ENCODE data around the gene UBXN6. TPM values are rescaled to one million over a fixed set of nuclear protein-coding genes. Genes with fewer than 3 reads are reported as not detected.

The UBXN6 gene
- polyA plus RNA-seq, 2 of the 4 experiments (the other 2 are of a cell fraction) = 23.0 to 31.6 TPM

DNA sequence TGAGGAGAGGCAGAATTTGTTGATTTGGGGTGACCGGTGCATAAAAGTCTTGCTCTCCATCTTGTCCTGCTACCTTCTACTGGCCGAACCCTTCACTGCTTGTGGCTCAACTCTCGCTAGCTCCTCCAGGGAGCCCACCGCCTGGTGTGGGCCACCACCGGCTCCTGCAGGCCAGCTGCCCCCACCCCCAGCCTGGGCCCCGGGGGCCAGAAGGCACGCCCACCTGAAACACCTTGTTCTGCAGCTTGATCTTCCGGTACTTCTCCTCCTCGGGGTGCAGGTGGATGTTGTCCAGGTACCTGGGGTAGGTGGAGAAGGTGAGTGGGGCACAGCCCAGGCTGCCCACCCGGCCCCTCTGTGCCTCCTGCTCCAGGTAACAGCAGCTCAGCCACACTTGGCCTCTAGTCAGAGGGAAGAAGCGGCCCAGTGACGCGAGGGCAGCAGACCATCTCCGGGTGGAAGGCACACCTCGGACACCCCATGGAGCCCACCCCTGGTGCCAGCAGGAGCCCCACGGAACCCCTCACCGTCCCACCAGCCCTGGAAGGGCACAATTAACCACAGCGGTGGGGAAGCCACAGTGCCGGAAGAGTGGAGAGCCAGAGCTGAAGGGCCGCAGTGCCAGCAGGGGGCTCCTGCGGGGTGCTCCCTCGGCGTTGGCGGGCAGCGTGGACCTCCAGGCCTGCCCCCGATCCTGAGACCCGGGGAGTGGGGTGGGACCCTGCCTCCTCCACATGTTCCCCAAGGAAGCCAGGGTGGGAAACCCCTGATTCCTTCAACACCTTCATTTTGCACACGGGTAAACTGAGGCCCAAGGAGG, 10.1 kb downstream of the UBXN6 start:
- Histone ChIP-seq H3K4me3 (no peak overlapping the region), H3K4me1 (no peaks in the 10 kb centered on the region), H3K4me2 (no peak overlapping the region), H3K9me3 (no peaks in the 10 kb centered on the region), H3K27ac (no peak overlapping the region)
- DNase-seq (ENCODE audit: low read depth in 1 of 2, low spot score in 1 of 2) = no peak
- WGBS (ENCODE audit: missing lambda C conversion rate) = 94% methylated on average over 3 of the region's 28 CpGs
- ATAC-seq = no peak
- TF ChIP-seq KDM1A (IDR thresholded peaks at IDR 0.05; ENCODE audit: low read depth) (no peak), GATA3 (IDR thresholded peaks at IDR 0.05; ENCODE audit: borderline replicate concordance) (no peak), RARB (CRISPR knock-in tag; IDR thresholded peaks at IDR 0.05) (no peak)
- POLR2A ChIA-PET = no interaction called here
- no peak for FAIRE-seq
- CTCF ChIA-PET = interaction anchor here (1.9 kb wide), 1 partner anchor 78 kb away, joined by 4 read pairs; no protein-coding TSS in a partner anchor

DNA sequence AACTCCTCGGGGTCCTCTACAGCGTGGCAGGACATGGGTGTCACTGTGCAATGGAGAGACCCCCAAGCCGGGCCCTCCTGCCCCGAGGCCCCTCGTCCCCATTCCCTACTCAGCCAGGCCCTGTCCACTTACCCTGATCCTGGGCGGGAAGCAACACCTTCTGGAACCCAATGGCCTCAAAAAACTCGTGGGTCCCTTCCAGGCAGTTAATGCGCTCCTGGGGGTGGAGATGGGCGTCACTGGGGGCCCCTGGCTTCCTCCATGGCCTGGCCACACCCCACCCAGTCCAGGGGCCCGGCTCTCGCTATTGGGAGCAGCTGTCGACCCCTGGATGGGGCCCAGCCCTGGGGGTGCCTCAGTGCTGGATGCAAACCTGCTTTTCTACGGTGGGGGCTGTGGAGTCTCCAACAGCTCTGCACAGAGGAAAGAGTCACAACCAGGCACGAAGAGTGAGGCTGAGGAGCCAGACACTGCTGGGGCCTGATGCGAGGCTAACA, 10.8 kb downstream of the UBXN6 start:
- TF ChIP-seq EHF (CRISPR knock-in tag; IDR thresholded peaks at IDR 0.05) = no peak
- TF ChIP-seq, protein P1, sequence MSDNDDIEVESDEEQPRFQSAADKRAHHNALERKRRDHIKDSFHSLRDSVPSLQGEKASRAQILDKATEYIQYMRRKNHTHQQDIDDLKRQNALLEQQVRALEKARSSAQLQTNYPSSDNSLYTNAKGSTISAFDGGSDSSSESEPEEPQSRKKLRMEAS (IDR thresholded peaks at IDR 0.05) = no peak
- WGBS (ENCODE audit: missing lambda C conversion rate) = 86% methylated on average over 11 of the region's 15 CpGs
- Histone ChIP-seq H3K9me3 (no peaks in the 10 kb centered on the region), H3K4me2 (no peak overlapping the region), H3K4me1 (no peaks in the 10 kb centered on the region), H3K4me3 (no peak overlapping the region), H3K27ac (no peak overlapping the region)
- ATAC-seq = no peak
- DNase-seq (ENCODE audit: low read depth in 1 of 2, low spot score in 1 of 2) = no peak
- POLR2A ChIA-PET = no interaction called here
- FAIRE-seq = no peak
- CTCF ChIA-PET = interaction anchor here (1.9 kb wide), 1 partner anchor 78 kb away, joined by 4 read pairs; no protein-coding TSS in a partner anchor

DNA sequence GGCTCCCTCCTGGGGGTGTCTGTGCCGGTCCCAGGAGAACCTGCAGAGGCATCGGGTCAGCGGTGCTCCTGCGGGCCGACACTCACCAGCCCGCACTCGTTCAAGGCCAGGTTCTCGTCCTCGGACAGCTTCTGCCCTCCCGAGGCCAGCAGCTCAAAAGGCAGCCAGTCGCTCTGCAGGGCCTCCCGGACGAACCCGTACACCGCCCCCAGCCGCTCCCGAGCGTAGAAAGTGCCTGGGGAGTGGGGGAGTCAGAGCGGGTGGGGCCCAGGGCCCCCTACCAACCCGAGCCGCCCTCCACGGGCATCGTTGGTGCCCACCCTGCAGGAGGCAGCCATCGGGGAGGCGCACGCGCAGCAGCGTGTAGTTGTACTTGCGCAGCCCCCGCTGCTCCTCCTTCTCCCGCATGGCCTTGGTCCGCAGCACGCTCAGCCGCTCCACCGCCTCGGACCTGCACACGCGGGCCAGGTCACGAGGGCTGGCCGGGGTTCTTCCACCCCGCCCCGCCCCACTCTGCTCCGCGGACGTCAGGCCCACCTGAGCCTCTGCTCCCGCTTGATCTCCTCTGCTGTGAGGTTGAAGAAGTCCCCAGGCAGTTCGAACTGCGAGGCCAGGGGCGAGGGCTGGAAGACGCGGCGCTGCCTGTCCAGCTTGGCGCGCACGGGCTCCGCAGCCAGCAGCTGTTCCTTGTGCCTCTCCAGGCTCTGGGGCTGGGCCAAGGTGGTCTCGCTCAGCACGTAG, 11.5 kb downstream of the UBXN6 start:
- TF ChIP-seq NFE2L2 (conservative IDR thresholded peaks at IDR 0.05; ENCODE audit: low read length) = no peak
- TF ChIP-seq ESRRA (IDR thresholded peaks at IDR 0.05; ENCODE audit: borderline replicate concordance, low read length) = no peak
- TF ChIP-seq BCL3 (IDR thresholded peaks at IDR 0.05) = no peak
- no peak for TF ChIP-seq ELK1 (IDR thresholded peaks at IDR 0.05; ENCODE audit: low read depth, low read length)
- TF ChIP-seq HES2 (IDR thresholded peaks at IDR 0.05) = no peak
- TF ChIP-seq EP300 (IDR thresholded peaks at IDR 0.05) = no peak
- TF ChIP-seq GATA3 (IDR thresholded peaks at IDR 0.05; ENCODE audit: borderline replicate concordance) = no peak
- TF ChIP-seq JUNB (IDR thresholded peaks at IDR 0.05) = no peak
- TF ChIP-seq KDM1A (IDR thresholded peaks at IDR 0.05; ENCODE audit: low read depth) = no peak
- TF ChIP-seq FOSL2 (IDR thresholded peaks at IDR 0.05) = no peak
- no peak for TF ChIP-seq FOSL2 (CRISPR knock-in tag; IDR thresholded peaks at IDR 0.05)
- TF ChIP-seq TFCP2L1 (CRISPR knock-in tag; IDR thresholded peaks at IDR 0.05) = no peak
- no peak for TF ChIP-seq ZSCAN20 (CRISPR knock-in tag; IDR thresholded peaks at IDR 0.05)
- no peak for TF ChIP-seq TP53 (CRISPR knock-in tag; IDR thresholded peaks at IDR 0.05)
- TF ChIP-seq POLR2AphosphoS2 (conservative IDR thresholded peaks at IDR 0.05; ENCODE audit: low read length) = no peak
- TF ChIP-seq EHMT2 (IDR thresholded peaks at IDR 0.05; ENCODE audit: low read depth) = no peak
- TF ChIP-seq, protein P2, sequence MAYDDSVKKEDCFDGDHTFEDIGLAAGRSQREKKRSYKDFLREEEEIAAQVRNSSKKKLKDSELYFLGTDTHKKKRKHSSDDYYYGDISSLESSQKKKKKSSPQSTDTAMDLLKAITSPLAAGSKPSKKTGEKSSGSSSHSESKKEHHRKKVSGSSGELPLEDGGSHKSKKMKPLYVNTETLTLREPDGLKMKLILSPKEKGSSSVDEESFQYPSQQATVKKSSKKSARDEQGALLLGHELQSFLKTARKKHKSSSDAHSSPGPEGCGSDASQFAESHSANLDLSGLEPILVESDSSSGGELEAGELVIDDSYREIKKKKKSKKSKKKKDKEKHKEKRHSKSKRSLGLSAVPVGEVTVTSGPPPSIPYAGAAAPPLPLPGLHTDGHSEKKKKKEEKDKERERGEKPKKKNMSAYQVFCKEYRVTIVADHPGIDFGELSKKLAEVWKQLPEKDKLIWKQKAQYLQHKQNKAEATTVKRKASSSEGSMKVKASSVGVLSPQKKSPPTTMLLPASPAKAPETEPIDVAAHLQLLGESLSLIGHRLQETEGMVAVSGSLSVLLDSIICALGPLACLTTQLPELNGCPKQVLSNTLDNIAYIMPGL (CRISPR knock-in tag; IDR thresholded peaks at IDR 0.05; ENCODE audit: borderline replicate concordance) = no peak
- ChIA-PET POLR2A (no interaction called here), CTCF (interaction anchor here (1.2 kb wide), 1 partner anchor 45 kb away, joined by 7 read pairs; the partner anchor contains the start of gene SH3GL1)
- ATAC-seq (no peak), FAIRE-seq (no peak), DNase-seq (ENCODE audit: low read depth in 1 of 2, low spot score in 1 of 2) (no peak)
- H3K9me3 ChIP-seq = no peaks in the 10 kb centered on the region
- no peak overlapping the region for H3K4me3 ChIP-seq
- H3K4me1 ChIP-seq = no peaks in the 10 kb centered on the region
- H3K4me2 ChIP-seq = no peak overlapping the region
- 95% methylated on average over 20 of the region's 58 CpGs for WGBS (ENCODE audit: missing lambda C conversion rate)
- H3K27ac ChIP-seq = no peak overlapping the region
